Hepatocyte (in vitro differentiated cells): Measurements from ENCODE around the gene MACROD2.

ENCODE experiments used
- EZH2phosphoT487 ChIP-seq: fragments of 200-600 bp; sonication (generic); IDR thresholded peaks from one replicate; pipeline ENCODE4 v1.6.1; 2018; ENCODE audit warnings: antibody characterized with exemption, mild to moderate bottlenecking, low read depth, moderate library complexity; ENCODE audit not compliant: unreplicated experiment, severe bottlenecking
- TF ChIP-seq, protein P1 (sequence below): fragments of 200-600 bp; sonication (generic); IDR thresholded peaks from 2 replicates; pipeline ENCODE4 v1.5.1; 2016; ENCODE audit warnings: antibody characterized with exemption, mild to moderate bottlenecking; ENCODE audit not compliant: poor library complexity

DNA sequence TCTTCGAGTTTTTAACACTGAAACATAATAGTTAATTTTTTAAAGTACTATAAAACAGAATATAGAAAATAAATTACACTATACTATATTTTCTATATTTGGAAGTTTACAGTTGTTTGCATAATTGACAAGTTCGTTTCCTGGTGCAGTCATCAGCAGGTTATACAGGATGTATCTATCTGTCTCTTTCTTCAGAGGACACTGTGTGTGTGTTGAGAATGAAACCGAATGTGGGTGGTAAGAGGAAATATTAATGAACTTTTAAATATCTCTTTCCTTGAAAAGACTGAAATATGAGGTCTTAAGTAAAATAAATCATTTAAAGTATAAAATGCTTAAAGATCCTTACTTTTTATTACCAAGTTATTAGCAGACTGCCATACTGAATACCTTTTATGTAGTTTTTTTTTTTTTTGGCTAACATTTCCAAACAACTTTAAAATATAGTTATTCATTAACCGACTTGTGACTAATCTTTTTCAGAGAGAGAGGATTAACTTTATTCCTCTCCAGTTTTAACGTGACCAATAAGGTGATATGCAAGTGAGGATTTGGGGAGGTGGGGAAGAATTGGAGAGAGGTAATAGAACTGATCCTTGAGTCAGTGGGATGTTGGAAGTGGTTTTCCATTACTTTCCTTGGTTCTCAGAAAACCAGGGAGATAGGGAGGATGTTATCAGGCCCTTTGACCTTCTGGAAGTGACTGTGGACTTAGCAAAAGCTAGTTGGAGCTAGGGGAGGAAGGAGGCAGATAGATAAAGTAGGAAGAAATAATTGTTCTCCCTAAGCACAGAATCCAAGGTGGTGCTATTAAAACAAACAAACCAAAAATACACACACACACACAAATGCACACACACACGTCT, 722.1 kb downstream of the MACROD2 start:
- TF ChIP-seq, protein P1, sequence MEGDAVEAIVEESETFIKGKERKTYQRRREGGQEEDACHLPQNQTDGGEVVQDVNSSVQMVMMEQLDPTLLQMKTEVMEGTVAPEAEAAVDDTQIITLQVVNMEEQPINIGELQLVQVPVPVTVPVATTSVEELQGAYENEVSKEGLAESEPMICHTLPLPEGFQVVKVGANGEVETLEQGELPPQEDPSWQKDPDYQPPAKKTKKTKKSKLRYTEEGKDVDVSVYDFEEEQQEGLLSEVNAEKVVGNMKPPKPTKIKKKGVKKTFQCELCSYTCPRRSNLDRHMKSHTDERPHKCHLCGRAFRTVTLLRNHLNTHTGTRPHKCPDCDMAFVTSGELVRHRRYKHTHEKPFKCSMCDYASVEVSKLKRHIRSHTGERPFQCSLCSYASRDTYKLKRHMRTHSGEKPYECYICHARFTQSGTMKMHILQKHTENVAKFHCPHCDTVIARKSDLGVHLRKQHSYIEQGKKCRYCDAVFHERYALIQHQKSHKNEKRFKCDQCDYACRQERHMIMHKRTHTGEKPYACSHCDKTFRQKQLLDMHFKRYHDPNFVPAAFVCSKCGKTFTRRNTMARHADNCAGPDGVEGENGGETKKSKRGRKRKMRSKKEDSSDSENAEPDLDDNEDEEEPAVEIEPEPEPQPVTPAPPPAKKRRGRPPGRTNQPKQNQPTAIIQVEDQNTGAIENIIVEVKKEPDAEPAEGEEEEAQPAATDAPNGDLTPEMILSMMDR = no peak
- no peak for TF ChIP-seq EZH2phosphoT487
